C4-2B (cell line): ENCODE measurements around the gene CASP9.

Source experiments
- H3K27ac ChIP-seq: fragments of 450-650 bp; 2 replicates; pipeline ENCODE4 v1.5.1; 2017
- ZFX ChIP-seq: fragments of 450-650 bp; IDR thresholded peaks from 2 replicates; pipeline ENCODE4 v1.6.1; 2017
- TF ChIP-seq, protein P1 (sequence below): fragments of 450-650 bp; conservative IDR thresholded peaks from 2 replicates; pipeline ENCODE4 v1.5.1; 2017; ENCODE audit warnings: mild to moderate bottlenecking

CASP9 gene

DNA sequence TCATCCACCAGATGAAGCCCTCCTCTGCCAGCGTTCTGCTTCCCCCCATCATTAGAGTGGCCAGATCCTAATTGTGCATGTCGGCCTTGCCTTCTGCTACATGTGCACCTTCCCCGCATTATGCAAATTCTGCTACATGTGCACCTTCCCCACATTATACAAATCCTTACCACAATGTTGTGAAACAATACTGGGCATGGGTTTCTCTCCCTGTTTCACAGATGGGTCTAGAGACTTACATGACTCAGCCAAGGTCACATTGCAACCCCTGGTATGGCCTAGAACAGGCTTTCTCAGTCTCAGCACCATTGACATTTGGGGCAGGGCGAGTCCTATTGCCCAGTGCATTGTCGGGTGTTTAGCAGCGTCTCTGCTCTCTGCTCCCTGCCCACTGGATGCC is 68.5 kb downstream of the CASP9 start:
- H3K27ac ChIP-seq, result no peak overlapping the region
- no peak for TF ChIP-seq ZFX
- TF ChIP-seq, protein P1, sequence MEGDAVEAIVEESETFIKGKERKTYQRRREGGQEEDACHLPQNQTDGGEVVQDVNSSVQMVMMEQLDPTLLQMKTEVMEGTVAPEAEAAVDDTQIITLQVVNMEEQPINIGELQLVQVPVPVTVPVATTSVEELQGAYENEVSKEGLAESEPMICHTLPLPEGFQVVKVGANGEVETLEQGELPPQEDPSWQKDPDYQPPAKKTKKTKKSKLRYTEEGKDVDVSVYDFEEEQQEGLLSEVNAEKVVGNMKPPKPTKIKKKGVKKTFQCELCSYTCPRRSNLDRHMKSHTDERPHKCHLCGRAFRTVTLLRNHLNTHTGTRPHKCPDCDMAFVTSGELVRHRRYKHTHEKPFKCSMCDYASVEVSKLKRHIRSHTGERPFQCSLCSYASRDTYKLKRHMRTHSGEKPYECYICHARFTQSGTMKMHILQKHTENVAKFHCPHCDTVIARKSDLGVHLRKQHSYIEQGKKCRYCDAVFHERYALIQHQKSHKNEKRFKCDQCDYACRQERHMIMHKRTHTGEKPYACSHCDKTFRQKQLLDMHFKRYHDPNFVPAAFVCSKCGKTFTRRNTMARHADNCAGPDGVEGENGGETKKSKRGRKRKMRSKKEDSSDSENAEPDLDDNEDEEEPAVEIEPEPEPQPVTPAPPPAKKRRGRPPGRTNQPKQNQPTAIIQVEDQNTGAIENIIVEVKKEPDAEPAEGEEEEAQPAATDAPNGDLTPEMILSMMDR, result no peak

DNA sequence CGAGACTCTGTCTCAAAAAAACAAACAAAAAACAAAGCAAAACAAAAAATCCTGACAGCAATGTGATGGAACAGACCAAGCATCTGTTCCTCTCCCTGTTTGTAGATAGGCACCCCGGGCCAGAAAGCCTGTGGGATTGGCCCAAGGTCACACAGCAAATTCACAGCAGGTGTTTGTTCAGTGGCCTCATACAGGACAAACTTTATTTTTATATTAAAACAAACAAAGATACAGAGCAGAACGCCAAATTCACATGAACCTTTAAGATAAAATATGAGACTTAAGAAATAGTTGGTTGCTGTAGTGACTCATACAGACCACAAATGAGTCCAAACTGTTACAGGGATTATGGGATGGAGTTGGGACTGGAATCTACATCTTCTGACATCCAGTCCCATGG is 69.8 kb downstream of the CASP9 start:
- no peak for TF ChIP-seq ZFX
- TF ChIP-seq, protein P1, result no peak
- no peak overlapping the region for H3K27ac ChIP-seq

DNA sequence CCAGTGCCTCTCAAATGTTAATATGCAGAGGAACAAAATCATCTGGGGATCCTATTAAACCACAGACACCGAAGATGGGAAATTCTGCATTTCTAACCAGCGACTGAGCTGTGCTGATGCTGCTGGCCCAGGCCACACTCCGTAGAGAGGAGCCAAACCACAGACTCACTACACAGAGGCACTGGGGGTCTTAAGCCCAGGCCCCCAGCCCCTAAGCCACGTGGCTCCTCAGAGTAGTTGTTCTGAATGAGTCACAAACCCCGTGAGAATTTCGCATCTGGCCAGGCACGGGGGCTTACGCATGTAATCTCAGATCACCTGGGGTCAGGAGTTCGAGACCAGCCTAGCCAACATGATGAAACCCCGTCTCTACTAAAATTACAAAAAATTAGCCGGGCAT is 70.3 kb downstream of the CASP9 start:
- TF ChIP-seq, protein P1, result no peak
- TF ChIP-seq ZFX, result no peak
- no peak overlapping the region for H3K27ac ChIP-seq

DNA sequence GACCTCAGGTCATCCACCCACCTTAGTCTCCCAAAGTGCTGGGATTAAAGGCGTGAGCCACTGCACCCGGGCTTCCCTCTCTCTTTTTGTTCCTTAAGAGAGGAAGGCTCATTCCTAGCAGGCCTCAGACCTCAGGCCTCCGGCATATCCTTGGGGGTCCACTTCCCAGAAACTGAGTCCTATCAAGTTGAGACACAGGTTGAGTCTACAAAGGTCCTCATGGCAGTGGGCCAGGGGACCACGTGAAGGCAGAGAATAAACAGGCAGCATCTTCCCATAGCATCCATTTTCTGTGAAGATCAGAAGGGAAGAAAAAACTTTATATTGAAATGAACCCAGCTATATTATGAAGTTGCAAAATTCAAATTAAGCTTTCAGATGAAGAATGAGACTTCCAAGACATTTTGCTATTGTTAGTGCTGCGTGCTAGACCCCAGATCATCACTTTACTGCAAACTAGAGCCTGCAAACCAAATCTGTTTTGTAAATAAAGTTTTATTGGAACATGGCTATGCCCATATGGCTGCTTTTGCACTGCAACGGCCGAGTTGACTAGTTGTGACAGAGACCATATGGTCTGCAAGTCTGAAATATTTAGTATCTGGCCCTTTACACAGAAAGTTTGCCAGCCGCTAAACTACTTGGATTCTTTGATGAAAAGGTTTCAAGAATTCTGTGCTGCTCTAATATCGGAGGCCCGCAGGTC is 71.0 kb downstream of the CASP9 start:
- no peak for TF ChIP-seq ZFX
- TF ChIP-seq, protein P1, result no peak
- no peak overlapping the region for H3K27ac ChIP-seq

DNA sequence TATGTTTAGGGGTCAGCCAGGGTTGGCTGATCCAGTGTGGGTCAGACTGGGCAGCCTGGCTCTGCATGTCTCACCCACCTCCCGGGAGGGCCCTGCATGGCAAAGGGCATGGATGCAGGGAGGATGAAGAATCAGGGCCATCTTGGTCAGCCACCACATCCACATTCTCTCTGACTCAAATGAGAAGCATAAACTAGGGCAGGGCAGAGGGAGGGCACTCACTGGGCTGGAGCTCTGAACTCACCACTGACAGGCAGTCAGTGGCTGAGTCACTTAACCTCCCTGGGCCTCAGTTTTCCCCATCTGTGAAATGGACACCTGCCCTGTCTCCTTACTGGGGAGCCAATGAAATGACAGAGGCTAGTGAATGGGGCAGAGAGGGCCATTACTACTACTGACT is 71.8 kb downstream of the CASP9 start:
- TF ChIP-seq, protein P1, result no peak
- TF ChIP-seq ZFX, result no peak

DNA sequence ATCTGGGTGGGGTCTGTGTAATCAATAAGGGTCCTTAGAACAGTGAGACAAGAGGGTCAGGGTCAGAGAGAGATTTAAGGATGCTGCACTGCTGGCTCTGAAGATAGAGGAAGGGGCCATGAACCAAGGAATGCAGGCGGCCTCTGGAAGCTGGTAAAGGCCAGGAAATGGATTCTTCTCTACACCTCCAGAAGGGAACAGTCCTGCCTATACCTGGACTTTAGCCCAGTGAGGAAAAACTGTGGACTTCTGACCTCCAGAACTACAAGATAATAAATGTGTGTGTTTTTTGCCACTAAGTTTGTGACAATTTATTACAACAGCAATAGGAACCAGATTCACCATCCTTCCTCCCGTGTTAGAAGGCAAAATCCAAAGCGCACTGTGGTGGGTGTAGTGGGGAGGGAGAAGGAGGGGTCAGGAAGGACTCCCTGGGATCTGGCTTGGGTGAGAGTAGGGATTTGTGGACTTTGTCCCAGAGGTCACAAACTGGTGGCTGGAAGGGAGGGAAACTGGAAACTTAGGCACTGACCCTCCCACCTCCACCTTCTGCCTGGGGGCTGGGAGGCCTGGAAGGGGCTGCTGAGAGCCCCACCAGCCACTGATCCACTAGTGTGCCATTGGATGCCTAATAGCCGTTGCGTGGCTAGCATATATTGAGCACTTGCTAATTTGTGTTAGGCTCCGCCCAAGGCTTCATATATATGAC is 72.8 kb downstream of the CASP9 start:
- no peak for TF ChIP-seq ZFX
- TF ChIP-seq, protein P1, result no peak
- no peak overlapping the region for H3K27ac ChIP-seq

More for the DNA sequence above, 71.8 kb downstream of the CASP9 start:
- no peak overlapping the region for H3K27ac ChIP-seq

DNA sequence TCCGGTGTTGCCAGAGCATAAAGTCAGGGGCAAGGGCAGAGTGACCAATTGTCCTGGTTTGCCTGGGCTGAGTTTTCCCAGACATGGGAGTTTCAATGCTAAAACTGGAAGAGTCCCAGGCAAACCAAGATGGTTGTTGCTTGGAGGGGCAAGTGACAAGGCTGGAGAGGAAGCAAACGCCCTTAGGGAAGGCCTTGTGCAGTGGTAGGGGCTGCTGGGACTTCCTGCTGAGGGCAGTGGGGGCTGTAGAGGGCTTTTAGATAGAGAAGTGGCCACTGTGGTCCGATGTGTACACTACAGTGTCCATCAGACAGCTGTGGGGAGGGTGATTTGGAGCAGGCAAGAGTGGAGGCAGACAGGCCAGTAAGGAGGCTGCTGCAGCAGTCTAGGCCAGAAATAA is 74.4 kb downstream of the CASP9 start:
- TF ChIP-seq, protein P1, result no peak
- no peak for TF ChIP-seq ZFX
- no peak overlapping the region for H3K27ac ChIP-seq
